NAMALWA (cell line): ENCODE measurements around the gene ABCC11.

Source experiments
- DNase-seq: peaks from one replicate; pipeline ENCODE4 v3.0.0-alpha.2; 2015; ENCODE audit warnings: low spot score

The ABCC11 gene

GRCh38 chr16:48129926-48130325 is 117.4 kb downstream of the ABCC11 start:
- no peak for DNase-seq

DNA sequence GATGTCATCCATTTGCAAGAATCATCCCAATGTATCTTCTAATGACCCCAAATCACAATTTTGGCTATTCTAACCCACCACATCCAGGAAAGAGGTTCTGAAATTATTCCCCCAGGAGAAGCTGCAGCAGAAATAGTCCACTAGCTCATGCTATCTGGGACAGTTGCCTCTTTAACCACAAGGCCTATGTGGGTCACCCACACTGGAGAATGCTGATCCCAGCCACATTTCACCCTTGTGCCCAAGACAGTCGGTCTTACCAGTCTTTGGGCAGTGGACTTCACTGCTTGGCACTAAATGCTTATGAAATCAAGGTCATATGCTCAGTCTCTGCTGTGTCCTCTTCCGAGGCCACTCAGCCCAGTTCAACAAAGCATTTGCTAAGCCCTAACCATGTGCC is 118.6 kb downstream of the ABCC11 start:
- no peak for DNase-seq

GRCh38 chr16:48126801-48127644 is 120.3 kb downstream of the ABCC11 start:
- no peak for DNase-seq

DNA sequence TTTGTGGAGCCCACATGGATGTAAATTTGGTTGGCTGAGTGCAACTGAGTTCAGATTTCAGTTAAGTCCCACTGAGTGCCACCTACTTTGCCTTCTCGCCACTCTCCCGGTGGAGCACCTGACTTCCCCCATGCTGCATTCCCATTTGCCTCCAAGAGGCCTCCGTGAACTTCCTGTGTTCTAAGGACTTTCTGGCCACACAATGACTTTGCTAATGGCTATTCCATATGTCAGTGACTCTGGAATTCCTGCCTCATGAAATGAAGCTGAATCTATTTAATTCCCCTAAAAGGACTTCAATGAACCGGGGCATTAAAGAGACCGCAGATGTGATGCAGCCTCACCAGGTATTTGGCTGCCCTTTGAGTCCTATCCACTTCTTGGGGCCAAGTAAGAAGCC is 121.5 kb downstream of the ABCC11 start:
- no peak for DNase-seq

- no peak for DNase-seq
Measured at GRCh38 chr16:48124266-48124665, 123.1 kb downstream of the ABCC11 start.

DNA sequence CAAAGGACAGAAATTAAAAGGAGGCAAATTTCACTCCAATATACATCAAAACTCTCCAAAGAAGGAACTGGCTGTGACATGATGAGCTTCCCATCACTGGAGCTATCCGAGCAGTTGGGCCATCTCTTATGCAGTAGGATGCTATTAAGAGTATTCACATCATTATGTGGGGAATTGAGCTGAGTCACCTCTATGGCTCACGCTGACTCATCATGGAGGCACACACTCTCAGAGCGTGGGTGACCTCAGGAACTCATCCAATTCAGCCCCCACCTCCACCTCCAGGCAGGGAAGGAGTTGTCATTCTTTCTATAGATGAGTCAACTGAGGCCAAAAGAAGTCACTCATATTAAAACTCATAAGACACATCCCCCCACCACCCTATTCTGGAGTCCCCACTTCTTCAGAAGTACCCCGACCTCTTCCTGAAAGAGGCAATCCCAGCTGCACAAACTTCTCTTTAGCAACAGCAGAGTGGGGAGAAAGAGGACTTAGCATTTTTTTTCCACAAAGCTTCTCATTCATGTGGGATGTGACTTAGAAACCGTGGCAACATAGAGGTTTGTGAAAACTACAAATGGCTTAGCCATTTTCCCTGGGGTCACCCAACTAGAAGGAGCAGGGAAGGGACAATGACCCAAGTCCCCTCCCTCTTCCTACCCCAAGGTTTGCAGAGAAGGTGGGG is 124.1 kb downstream of the ABCC11 start:
- DNase-seq: no peak

DNA sequence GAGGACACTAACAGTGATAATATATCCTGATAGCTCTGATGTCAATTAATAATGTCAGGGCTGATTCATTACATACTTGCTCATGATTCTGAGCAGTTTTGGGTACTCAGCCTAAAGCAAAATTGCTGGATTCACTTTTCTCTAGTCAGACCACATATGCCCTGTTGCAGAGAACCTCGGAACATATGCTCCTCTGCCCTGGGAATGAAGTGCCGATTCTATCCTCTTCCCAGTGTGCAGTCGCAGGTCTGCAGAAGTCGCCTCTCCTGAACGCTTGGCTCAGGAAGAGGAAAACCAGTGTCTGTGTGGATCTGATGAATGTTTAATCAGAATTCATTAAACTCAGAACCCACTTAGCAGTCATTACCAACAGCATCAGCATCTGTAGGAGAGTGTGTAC is 126.1 kb downstream of the ABCC11 start:
- DNase-seq: no peak

- no peak for DNase-seq
Measured at GRCh38 chr16:48118841-48119240, 128.5 kb downstream of the ABCC11 start.

- DNase-seq: peak; percentile 80
Measured at GRCh38 chr16:48117217-48118105, 129.9 kb downstream of the ABCC11 start.
